Measurements from ENCODE around the gene RAD9A.

Gene RAD9A

GRCh38 chr11:67391304-67392182, at the start of gene RAD9A:
TSS of gene RAD9A (plus strand) at chr11:67391986. CDS start at chr11:67392045, 59 bp downstream.
- DNase-seq = peak; percentile 95

GRCh38 chr11:67344264-67344663, 47.5 kb upstream of the RAD9A start:
- peak; percentile 35 for DNase-seq

DNA sequence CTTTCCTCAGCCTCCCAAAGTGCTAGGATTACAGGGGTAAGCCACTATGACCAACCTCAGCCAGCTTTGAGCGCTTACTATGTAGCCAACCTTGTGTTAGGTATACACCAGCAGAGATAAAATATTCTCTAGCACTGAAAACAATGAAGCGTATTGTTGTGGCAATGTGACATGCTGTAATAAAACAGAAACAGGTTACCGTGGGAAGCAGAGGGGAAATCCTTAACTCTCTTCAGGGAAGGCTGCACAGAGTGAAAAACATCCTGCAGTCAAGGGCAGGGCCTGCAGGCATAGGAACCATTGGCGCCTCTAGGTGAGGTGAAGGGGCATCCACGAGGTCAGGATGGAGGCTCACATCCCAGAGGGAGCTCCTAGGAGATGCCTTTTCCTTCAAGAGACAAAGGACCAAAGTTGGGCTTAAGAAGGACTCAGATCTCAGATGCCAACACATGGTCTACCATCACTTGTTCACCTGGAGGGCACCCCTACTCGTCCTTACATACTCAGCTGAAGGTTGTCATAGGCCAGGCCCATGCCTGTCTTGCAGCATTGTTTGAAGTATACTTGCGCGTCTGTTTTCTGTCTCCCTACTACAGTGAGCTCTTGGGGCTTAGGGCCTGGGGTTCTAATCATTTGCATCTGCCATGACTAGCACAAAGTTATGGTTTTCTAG, 46.4 kb upstream of the RAD9A start:
- no peak for DNase-seq

DNA sequence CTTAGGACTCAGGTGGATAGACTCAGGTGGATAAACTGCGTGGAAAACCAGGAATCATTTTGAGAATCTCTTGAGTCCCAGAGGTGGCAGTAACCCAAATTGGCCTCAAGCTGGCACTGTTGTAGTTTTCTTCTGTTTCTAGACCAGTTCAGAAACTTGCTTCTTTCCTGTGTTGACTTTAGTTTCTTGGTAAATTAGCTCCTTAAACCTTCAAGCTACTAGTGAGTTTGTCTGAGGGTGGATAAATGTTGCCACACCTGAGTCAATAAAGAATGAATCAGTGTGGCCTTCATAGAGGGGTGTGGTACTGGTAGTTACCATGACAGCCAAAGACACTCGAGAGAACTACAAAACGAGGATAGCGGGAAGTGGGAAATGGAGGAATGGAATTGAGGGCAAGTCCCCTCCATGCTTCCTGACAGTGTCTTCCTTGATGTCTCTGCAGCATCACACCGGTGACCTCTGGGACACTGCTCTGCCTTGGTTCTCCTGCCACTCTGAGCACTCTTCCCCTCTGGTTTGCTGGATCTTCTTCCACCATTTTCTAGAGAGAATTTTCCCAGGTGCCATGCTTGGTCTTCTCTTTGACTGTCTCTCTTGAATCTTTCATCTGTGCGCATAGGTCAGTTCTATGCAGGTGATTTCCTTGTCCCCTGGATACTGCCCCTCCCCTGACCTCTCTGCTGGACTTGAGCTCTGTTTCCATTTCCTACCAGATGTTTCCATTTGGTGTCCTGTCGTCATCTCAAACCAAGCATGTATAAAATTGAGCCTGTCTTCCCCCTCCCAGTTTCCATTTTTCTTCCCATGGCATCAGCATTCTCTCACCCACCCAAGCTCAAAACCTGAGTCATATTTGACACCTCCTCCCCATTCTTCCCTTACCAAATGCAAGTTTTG, 45.6 kb upstream of the RAD9A start:
- peak; percentile 37 for DNase-seq

DNA sequence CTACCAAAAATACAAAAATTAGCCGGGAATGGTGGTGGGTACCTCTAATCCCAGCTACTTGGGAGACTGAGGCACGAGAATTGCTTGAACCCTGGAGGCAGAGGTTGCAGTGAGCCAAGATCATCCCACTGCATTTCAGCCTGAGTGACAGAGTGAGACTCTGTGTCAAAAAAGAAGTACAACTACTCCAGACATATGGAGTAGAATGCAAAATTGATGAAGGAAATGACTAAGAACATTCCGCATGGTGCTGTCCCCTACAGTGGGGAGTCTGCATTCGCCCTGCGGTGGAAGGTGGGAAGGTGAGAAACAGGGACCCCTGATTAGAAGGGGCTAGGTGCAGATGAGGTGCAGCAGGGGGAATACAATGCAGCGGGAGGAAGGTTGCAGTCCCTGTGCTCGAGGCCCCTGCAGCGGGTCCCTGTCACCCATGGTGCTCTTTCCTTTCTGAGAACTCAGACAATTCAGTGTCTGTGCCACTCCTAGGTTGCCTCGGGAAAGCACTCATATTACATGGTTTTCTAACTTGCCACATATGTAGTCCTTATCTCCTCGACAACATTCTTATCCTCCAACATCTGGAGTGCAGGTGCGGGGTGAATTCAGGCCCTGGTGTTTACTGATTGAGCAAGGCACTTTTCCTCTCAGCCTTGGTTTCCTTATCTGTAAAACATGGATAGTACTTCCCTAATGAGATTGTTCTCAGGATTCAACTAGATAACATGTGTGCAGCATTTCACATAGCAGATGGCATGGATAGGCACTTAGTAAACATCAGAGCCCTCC, 43.6 kb upstream of the RAD9A start:
- no peak for DNase-seq

GRCh38 chr11:67349036-67349435, 42.8 kb upstream of the RAD9A start:
- DNase-seq = no peak

- no peak for DNase-seq
These were observed 42.3 kb upstream of the RAD9A start for GRCh38 chr11:67349457-67349856.

DNA sequence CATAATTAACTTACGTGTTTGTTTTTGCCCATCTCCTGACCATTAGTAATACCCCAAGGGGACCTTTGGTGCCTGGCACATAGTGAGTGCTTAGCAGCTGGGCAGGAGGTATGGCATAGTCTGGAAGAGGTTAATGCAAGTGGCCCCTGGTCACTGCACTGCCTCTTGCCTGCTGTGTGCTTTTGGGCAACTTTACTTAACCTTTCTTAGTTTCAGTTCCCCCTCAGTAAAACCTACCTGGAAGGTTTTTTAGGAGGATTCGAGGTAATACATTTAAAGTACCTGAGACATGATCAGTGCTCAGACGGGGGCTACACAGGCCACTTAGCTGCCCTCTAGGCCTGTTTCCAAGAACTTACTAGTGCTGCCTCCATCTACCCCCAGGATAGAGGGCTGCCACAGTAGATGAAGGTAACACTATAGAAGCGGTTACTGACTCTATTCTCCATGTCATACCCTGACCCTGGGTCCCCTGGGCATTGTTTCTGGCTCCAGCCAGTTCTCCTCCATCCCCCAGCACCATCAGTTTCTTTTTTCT, 41.8 kb upstream of the RAD9A start:
- no peak for DNase-seq

DNA sequence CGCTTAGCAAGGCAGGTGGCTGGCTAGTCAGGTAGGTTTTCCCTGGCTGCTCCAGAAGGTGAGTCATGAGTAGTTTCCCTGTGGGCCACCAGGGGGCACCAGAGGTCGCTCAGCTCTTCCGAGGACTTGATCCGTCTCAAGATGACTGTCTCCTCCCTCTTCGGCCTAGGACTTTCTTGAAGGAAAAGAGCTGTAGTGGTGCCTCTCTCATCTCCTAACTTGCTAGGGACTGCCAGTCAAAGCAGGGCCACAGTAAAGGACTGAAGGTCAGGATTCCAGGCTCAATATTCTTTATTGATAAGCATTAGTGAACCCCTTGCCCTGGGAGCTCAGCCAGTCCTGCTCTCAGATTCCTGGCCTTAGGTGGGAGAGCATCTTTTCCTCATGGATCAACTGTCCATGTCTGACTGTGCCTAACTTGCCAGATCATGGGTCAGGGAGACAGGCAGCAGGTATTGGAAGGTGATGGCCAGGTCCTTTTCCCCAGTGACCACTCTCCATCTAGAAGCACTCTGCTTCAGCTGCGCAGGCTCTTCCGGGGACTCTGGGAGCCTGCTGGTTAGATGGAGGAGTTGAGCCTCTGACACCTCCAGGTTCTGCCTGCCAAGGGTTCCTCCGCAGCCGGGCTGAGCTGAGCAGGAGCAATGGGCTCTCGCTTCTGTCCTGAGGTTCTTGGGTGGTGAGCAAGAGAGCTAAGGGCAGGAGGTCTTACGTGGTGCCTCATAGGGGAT, 40.3 kb upstream of the RAD9A start:
- peak; percentile 71 for DNase-seq

- DNase-seq = no peak
These were observed 39.1 kb upstream of the RAD9A start for GRCh38 chr11:67352546-67353316.

GRCh38 chr11:67353317-67354074, 38.3 kb upstream of the RAD9A start, which contains the start of gene POLD4:
TSS of gene POLD4 (minus strand) at chr11:67353546. CDS start at chr11:67353399, 147 bp downstream.
- peak; percentile 97 for DNase-seq

DNA sequence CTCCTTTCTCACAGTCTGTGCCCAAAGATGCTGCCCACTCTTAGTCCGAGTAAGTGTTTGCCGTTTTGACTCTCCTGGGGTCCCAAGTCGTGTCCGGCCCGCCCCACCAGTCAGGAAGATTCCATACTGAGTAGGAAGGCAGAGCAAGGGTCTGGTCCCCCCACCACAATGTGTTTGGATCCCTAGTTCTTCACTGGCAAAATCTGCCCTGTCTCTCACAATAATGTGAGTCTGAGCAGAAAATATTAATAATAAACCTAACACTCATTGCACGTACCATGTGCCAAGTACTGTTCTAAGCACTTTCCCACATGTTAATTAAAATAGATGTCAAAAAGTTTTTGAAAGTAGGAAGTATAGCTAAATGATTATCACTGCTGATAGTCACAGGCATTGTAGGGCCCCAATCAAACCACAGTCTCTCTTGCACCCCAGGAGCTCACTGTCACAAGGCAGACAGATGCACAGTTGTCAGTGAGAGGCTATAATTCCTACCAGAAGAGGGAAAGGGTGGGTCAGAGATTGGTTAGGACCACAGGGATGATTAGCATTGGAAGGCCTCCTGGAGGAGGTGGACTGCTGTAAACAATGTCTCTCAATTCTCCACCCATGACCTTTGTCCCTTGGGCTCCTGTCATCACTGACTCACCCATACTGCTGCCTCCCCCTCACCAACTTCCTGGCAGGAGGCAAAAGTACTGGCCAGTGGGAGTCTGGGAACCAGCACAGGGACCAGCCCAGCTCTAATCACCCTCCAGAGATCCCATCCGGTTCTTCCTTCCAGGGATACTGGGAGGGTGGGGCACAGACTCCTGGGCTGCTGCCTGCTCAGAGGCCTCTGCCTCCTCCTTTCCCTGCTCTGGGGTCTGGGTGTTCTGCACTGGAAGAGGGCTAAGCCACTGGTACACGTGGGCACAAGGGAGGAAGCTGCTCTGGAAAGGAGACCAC, 37.4 kb upstream of the RAD9A start:
- DNase-seq = peak; percentile 32

DNA sequence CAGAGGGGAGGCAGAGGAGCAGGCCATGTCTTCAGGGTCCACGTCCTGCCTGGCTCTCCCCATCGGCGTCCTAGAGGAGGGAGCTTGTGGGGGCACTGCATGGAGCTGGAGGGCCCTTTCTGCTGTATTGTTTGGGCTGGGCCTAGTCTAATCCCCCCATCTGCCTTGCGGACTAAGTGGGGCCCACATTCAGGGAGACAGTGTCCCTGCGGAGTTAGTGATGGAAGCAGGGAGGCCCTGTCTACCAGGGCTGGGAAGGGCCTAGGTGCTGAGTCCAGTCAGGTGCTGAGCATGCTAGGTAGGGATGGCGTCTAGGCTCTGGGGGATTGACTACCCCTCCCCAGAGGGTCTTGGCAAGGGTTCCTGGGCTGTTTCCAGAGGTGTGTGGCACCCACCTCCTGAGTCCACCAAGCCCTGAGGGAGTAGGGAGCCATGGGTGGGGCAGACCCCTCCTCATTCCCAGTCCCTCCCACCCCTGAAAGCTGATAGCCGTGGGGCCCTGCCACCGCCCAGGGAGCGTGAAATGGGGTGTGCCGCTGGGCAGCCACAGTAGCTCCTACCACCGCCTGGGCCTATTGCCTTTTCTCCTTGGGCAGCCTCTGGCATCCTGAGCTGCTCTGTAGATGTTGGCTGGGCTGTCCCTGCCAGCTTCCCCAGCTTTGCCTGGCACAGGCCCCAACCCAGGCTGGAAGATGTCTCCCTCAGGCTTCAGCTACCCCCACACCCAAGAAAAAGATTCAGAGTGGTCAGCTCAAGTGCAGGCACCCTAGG, 36.6 kb upstream of the RAD9A start:
- DNase-seq = no peak

DNA sequence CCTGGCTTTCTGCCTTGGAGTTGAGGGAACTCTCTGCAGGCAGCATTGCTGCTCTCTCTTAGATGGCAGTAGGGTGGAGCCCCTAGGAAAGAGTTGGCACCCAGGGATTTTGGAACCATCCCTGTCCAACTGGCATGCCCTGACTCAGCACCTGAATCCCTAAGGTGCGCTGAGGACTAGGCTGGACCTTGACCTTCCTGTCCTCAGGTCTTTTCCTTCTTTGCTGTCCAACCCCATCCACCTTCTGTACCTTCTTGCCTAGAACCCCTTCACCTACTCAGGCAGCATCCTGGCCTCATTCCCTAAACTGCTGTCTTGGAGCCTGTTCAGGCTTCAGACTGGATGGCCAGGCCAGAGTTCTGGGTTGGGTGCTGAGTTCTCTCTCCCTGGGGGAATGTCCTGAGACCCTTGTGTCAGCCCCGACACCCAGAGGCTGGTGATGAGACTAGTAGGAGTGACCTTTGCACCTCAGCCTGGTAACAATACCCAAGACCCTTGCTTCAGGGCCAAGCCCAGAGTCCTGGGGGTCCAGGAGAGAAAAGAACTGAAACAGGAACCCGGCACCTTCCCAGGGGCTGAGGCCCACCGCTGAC, 35.9 kb upstream of the RAD9A start:
- no peak for DNase-seq

DNA sequence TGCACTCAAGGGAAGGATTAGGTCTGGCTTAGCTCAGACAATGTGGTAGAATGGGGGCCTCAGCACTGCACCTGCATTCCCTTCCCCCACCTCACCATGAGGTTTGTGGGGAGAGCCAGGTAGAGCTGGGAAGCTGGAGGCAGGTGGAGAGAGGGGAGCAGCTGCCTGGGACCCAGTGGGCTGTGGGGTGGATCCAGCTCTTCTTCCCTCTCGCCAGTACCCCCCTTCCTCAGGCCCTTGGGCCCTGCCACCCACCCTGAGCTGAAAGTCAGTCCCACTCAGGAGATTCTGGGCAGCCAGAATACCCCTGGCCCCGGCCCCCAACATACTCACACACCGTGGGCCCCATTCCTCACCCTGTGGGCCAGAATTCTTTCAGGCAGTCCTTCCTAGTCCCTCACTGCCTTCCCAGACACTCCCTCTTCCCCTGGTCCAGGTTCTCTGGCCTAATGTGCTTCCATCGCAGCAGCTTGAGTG, 35.4 kb upstream of the RAD9A start:
- DNase-seq = no peak

DNA sequence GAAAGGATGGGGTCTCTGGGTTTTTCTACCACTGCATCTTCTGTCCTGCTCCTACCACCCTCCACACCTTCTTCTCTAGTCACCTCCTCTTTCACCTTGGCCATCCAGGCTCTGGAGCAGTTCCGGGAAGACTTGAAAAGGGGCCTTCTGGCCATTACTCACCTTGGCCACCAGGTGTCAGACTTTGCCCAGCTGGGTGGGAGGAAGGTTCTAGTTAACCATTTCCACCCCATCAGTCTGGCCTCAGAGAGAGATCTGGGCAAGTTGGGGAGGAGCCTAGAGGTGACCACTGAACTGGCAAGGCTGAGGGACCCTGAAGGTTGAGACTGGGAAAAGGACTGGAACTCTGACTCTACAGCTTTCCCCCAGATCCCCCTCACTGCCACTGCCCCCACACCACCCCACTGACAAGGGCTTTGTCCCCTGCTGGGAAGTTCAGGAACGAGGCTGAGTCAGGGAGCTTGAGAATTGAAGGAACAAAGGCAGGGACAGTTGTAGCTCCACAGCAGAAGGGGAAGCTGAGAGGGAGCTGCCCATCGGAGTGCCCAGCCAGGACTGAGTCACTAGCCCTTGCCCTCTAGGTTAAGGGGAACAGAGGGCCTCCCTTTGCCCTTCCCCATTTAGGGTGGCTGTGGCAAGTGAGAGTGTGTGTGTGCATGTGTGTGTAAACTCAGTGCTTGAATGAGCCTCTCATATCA, 34.8 kb upstream of the RAD9A start:
- peak; percentile 75 for DNase-seq

All from activated CD4-positive, alpha-beta T cell treated with anti-CD3 and anti-CD28 coated beads for 48 hours (primary cell).